Ishikawa (cell line): ENCODE data around the gene KIAA0513.

ENCODE experiments used
- CEBPB ChIP-seq: IDR thresholded peaks from 2 replicates; pipeline ENCODE4 v1.6.1; 2012
- CREB1 ChIP-seq: IDR thresholded peaks from 2 replicates; pipeline ENCODE4 v1.6.1; 2012; ENCODE audit warnings: low read depth
- EGR1 ChIP-seq: IDR thresholded peaks from 2 replicates; pipeline ENCODE4 v1.6.1; 2012
- EP300 ChIP-seq: IDR thresholded peaks from 2 replicates; pipeline ENCODE4 v1.6.1; 2012; ENCODE audit warnings: borderline replicate concordance
- FOXM1 ChIP-seq: IDR thresholded peaks from 2 replicates; pipeline ENCODE4 v1.6.1; 2012; ENCODE audit warnings: low read depth, borderline replicate concordance
- NFIC ChIP-seq: IDR thresholded peaks from 2 replicates; pipeline ENCODE4 v1.6.1; 2012
- RAD21 ChIP-seq: IDR thresholded peaks from 2 replicates; pipeline ENCODE4 v1.6.1; 2012; ENCODE audit warnings: low read depth
- REST ChIP-seq: IDR thresholded peaks from 2 replicates; pipeline ENCODE4 v1.6.1; 2012; ENCODE audit warnings: low read depth, mild to moderate bottlenecking
- TAF1 ChIP-seq: IDR thresholded peaks from 2 replicates; pipeline ENCODE4 v1.6.1; 2012; ENCODE audit warnings: low read depth, mild to moderate bottlenecking
- TCF12 ChIP-seq: IDR thresholded peaks from 2 replicates; pipeline ENCODE4 v1.6.1; 2012; ENCODE audit warnings: low read depth
- TEAD4 ChIP-seq: IDR thresholded peaks from 2 replicates; pipeline ENCODE4 v1.6.1; 2012
- USF1 ChIP-seq: IDR thresholded peaks from 2 replicates; pipeline ENCODE4 v1.6.1; 2012
- YY1 ChIP-seq: IDR thresholded peaks from 2 replicates; pipeline ENCODE4 v1.6.1; 2012; ENCODE audit warnings: low read depth
- ZBTB7A ChIP-seq: IDR thresholded peaks from 2 replicates; pipeline ENCODE4 v1.6.1; 2012; ENCODE audit warnings: low read depth
- TF ChIP-seq, protein P1 (sequence below): IDR thresholded peaks from 2 replicates; pipeline ENCODE4 v1.6.1; 2012

KIAA0513 gene

DNA sequence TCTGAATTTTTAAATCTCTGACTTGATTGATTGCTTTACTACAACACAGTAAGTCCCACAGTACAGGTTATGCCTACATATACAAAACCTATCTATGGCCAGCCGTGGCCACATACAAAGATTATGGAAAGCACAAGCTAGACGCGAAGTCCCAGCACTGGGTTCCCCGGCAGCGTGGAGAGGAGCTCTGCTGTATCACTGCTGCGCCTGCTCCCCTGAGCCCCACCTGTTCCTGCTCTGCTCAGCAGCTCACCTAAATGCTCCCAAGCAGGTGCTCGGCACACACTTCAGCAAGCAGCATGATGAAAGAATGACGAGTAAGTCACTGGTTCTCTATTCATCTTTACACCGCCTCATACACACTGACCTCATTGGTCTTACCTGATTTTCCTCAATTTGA lies 36.8 kb upstream of the KIAA0513 start:
- TF ChIP-seq EGR1 (no peak), TEAD4 (no peak), YY1 (no peak), RAD21 (no peak), REST (no peak), ZBTB7A (no peak), TCF12 (no peak), NFIC (no peak), CREB1 (no peak), EP300 (no peak), TAF1 (no peak), FOXM1 (no peak), CEBPB (no peak), USF1 (no peak)
- TF ChIP-seq, protein P1, sequence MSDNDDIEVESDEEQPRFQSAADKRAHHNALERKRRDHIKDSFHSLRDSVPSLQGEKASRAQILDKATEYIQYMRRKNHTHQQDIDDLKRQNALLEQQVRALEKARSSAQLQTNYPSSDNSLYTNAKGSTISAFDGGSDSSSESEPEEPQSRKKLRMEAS = no peak

DNA sequence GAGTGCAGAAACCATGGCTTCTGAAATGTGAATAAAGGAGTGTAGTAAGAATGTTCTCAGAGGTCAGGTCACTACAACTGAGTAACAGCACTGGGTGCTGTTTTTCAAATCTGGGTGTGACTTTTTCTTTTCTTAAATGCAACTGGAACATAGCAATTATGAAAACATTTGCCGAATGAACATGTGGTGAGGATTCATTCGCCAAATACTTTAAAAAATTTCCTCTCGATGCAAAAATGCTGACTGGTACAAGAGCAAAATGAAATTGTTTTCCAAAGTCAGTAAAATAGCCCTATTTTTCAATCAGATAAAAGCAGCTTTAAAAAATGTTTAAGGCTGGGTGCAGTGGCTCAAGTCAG lies 34.9 kb upstream of the KIAA0513 start:
- no peak for TF ChIP-seq NFIC
- no peak for TF ChIP-seq TAF1
- TF ChIP-seq TEAD4 = no peak
- TF ChIP-seq ZBTB7A = no peak
- TF ChIP-seq, protein P1 = no peak
- no peak for TF ChIP-seq EGR1

DNA sequence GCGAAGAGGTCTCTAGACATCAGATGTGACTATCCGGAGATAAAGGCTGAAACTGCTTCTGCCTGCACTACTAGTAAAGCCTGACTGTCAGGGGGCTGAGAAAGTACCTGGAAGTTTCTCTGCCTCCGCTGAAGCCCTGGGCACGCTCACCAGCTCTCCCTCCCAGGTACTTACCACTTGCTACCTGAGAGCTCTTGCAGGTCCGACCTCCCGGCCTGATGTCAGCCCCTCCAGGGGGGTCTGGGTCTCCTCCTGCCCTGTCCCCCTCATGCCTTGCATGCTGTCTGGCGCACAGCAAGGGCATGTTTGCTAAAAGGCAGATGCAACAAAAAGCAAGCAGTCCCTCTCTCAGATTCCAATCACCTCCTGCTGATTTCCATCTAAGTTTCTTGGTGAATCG lies 33.7 kb upstream of the KIAA0513 start:
- TF ChIP-seq RAD21 (no peak), EP300 (no peak), YY1 (no peak), TCF12 (no peak), USF1 (no peak), TAF1 (no peak), FOXM1 (no peak), CEBPB (no peak), ZBTB7A (no peak), TEAD4 (no peak), REST (no peak), EGR1 (no peak), CREB1 (no peak), NFIC (no peak)
- TF ChIP-seq, protein P1 = no peak

- TF ChIP-seq EP300 = no peak
- TF ChIP-seq NFIC = no peak
- no peak for TF ChIP-seq USF1
- no peak for TF ChIP-seq FOXM1
- TF ChIP-seq TEAD4 = no peak
- TF ChIP-seq REST = no peak
These were observed 31.9 kb upstream of the KIAA0513 start for GRCh38 chr16:84995663-84996062.

DNA sequence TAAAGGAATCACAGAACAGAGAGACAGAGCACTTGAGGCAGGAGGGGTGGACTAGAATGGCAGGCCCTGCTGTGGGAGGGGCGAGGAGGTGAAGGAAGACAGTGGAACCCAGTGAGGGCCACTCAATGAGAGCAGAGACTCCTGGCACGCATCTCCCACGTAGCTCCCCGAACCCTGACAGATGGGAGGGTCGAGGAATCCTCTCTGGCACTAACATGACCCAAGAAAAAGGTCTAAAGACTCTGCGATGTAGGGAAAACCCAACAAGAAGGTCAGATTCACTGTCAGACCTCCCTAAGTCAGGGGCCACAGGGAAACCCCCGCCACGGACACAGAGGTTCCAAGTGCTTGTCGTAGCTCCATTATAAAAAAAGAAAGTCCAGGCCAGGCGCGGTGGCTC lies 31.2 kb upstream of the KIAA0513 start:
- TF ChIP-seq CEBPB (no peak), RAD21 (no peak), NFIC (no peak), EGR1 (no peak), CREB1 (no peak), YY1 (no peak), USF1 (no peak), TAF1 (no peak), TCF12 (no peak), TEAD4 (no peak), FOXM1 (no peak), EP300 (no peak)
- TF ChIP-seq, protein P1 = no peak
